CD4-positive, CD25-positive, alpha-beta regulatory T cell (primary cell): ENCODE results near the gene TBC1D22A. TPM values are rescaled to one million over a fixed set of nuclear protein-coding genes. Genes with fewer than 3 reads are reported as not detected.

ENCODE experiments used
- ATAC-seq, 2 donors: fragments of 150-1000 bp; cut with Tn5 transposase; one replicate each; pipeline ENCODE4 v1.10.0; 2021; ENCODE audit warnings: low read depth in 2 of 2, moderate number of reproducible peaks in 2 of 2, moderate library complexity in 1 of 2
- DNase-seq, 3 donors: peaks; one replicate each; pipeline versions ENCODE4 v3.0.0 to v3.0.0-alpha.2; 2012 to 2022; ENCODE audit warnings: mixed read lengths in 1 of 3
- H3K27ac ChIP-seq: one replicate; pipeline ENCODE4 v1.7.0; 2013; ENCODE audit warnings: mild to moderate bottlenecking, low read length; ENCODE audit not compliant: insufficient read depth, poor library complexity, severe bottlenecking
- H3K27me3 ChIP-seq: one replicate; pipeline ENCODE4 v1.7.0; 2013; ENCODE audit warnings: low read length; ENCODE audit not compliant: control insufficient read depth, insufficient read depth
- H3K36me3 ChIP-seq: one replicate; pipeline ENCODE4 v1.7.0; 2013; ENCODE audit warnings: mild to moderate bottlenecking, low read length, moderate library complexity; ENCODE audit not compliant: control insufficient read depth, insufficient read depth
- H3K4me1 ChIP-seq: 2 replicates; pipeline ENCODE4 v1.7.0; 2013; ENCODE audit warnings: mild to moderate bottlenecking, low read length; ENCODE audit not compliant: insufficient read depth, control insufficient read depth, poor library complexity, severe bottlenecking
- H3K4me3 ChIP-seq: one replicate; pipeline ENCODE4 v1.7.0; 2013; ENCODE audit warnings: low read depth, mild to moderate bottlenecking, low read length, moderate library complexity
- H3K9me3 ChIP-seq, 2 experiments: 1 replicate in 1 of 2; 2 replicates in 1 of 2; pipeline ENCODE4 v1.7.0; 2013; ENCODE audit warnings: low read length in 2 of 2, mild to moderate bottlenecking in 1 of 2, moderate library complexity in 1 of 2; ENCODE audit not compliant: control insufficient read depth in 2 of 2
- H3K27ac Mint-ChIP-seq, 3 donors: one replicate each; pipeline ENCODE4 v1.8.0; 2020 to 2022; ENCODE audit warnings: mild to moderate bottlenecking in 3 of 3, mixed read lengths in 3 of 3, moderate library complexity in 2 of 3
- H3K27me3 Mint-ChIP-seq: one replicate; pipeline ENCODE4 v1.8.0; 2022; ENCODE audit warnings: mild to moderate bottlenecking, mixed read lengths
- H3K36me3 Mint-ChIP-seq: one replicate; pipeline ENCODE4 v1.8.0; 2020; ENCODE audit warnings: mixed read lengths
- H3K4me1 Mint-ChIP-seq, 4 donors: one replicate each; pipeline ENCODE4 v1.8.0; 2020 to 2022; ENCODE audit warnings: mixed read lengths in 4 of 4, mild to moderate bottlenecking in 1 of 4
- H3K4me3 Mint-ChIP-seq, 4 donors: one replicate each; pipeline ENCODE4 v1.8.0; 2020 to 2022; ENCODE audit warnings: mild to moderate bottlenecking in 4 of 4, mixed read lengths in 4 of 4, moderate library complexity in 3 of 4
- H3K9me3 Mint-ChIP-seq, 7 donors: one replicate each; pipeline ENCODE4 v1.8.0; 2020 to 2022; ENCODE audit warnings: mixed read lengths in 7 of 7, mild to moderate bottlenecking in 3 of 7, moderate library complexity in 2 of 7
- polyA plus RNA-seq, 4 donors: library from polyadenylated mRNA; unstranded; fragments of 300-500 nt; fragmentation: Illumina TruSeq; gene quantifications; one replicate each; pipeline ENCODE4 v1.2.3, GENCODE V29; 2021
- total RNA-seq: library from RNA; stranded (reverse); gene quantifications from one replicate; pipeline ENCODE4 v1.2.3, GENCODE V29; 2022

TBC1D22A gene
- total and polyA plus RNA-seq, 5 donors from 2014 or later: 19.8 to 42.5 (median 24.3) TPM

DNA sequence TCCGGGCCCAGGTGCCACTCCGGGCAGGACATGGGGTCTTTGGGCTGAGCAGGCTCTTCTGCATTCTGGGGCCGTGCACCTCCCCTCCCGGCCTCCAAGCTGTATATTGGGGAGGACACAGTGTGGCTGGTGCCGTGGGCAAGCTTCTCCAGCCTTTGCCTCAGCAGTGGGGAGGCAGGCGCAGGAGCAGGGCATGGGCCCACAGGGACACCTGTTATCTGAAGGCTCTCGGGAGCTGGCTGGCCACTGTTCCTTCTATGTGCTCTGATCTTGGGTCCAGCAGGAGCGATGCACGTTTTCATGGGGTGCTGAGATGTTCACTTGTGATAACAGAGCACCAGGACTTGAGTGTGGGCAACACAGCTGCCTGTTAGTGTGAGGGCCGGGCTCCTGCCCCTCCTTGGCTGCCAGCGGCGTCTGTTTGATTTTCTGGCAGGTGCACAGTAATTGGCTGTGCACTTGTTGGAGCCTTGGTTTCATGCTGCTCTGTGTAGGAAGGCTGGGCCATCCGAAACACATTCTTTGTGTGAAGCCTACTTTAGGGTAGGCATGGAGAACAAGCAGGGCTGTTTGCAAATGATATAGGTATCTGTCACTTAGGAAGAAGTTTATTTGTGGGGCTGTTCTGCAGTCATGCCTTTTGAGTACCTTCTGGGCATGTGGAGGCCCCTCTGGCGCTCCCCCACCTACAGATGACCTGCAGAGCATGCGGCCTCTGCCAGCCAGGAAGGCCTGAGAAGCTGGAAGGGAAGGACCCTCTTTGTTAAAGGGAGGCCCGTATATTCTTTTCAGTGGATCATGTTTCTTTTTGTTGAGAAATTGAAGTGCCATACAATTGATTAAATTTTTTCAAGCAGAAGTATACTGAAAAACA, 201.5 kb downstream of the TBC1D22A start:
- Mint-ChIP-seq H3K4me1 (peaks cover 10 to 39% (median 19%) of the 10 kb centered on the region in 4 donors), H3K36me3 (peaks cover 11% of the 10 kb centered on the region), H3K4me3 (no peak overlapping the region), H3K27me3 (no peaks in the 10 kb centered on the region), H3K27ac (no peak overlapping the region), H3K9me3 (peaks cover 0 to 1% (median 0%) of the 10 kb centered on the region in 7 donors)
- Histone ChIP-seq H3K4me1 (peaks cover 2% of the 10 kb centered on the region), H3K9me3 (no peaks in the 10 kb centered on the region), H3K27ac (no peak overlapping the region), H3K4me3 (no peak overlapping the region), H3K36me3 (no peaks in the 10 kb centered on the region), H3K27me3 (no peaks in the 10 kb centered on the region)
- ATAC-seq (no peak), DNase-seq (no peak)

DNA sequence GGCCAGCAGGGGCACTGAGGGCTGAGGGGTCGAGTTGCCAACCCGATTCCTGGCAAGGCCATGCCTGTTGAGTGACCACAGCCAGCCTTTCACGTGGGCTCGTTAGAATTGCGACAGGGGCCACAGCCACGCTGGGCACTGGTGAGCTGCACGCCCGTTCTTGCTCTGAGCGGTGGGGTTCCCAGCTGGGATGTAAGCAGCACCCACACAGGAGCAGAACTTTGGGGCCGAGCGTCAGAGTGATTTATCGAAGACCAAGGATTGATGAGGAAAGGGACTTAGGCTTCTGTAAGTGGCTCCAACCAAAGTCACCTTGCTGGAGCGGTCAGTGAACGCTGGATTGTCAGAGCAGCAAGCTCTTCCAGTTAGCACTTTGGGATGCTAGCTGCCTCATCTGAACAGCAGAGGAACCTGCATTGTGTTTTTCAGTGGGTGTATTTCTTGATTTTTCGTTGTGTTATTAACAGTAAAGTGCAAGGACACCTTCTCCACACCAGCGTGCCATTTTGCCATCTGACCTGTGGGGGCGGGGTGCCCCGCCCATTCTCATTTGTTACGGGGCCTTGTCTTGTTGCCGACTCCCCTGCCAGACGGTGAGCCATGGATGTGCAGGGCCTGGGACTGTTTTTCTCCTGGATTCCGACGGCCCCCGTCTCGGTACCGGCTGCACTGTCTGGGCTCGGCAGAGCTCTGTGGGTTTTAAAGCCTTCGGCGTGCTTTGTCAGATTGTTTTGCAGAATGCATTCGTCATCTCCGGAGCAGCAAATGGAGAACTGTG, 202.5 kb downstream of the TBC1D22A start:
- Mint-ChIP-seq H3K9me3 (peaks cover 0 to 1% (median 0%) of the 10 kb centered on the region in 7 donors), H3K27me3 (no peaks in the 10 kb centered on the region), H3K4me3 (no peak overlapping the region), H3K36me3 (peaks cover 11% of the 10 kb centered on the region), H3K4me1 (peaks cover 18 to 49% (median 28%) of the 10 kb centered on the region in 4 donors), H3K27ac (no peak overlapping the region)
- ATAC-seq (no peak), DNase-seq (no peak)
- Histone ChIP-seq H3K36me3 (no peaks in the 10 kb centered on the region), H3K27me3 (no peaks in the 10 kb centered on the region), H3K27ac (no peak overlapping the region), H3K4me3 (no peak overlapping the region), H3K4me1 (peaks cover 12% of the 10 kb centered on the region), H3K9me3 (no peaks in the 10 kb centered on the region)

DNA sequence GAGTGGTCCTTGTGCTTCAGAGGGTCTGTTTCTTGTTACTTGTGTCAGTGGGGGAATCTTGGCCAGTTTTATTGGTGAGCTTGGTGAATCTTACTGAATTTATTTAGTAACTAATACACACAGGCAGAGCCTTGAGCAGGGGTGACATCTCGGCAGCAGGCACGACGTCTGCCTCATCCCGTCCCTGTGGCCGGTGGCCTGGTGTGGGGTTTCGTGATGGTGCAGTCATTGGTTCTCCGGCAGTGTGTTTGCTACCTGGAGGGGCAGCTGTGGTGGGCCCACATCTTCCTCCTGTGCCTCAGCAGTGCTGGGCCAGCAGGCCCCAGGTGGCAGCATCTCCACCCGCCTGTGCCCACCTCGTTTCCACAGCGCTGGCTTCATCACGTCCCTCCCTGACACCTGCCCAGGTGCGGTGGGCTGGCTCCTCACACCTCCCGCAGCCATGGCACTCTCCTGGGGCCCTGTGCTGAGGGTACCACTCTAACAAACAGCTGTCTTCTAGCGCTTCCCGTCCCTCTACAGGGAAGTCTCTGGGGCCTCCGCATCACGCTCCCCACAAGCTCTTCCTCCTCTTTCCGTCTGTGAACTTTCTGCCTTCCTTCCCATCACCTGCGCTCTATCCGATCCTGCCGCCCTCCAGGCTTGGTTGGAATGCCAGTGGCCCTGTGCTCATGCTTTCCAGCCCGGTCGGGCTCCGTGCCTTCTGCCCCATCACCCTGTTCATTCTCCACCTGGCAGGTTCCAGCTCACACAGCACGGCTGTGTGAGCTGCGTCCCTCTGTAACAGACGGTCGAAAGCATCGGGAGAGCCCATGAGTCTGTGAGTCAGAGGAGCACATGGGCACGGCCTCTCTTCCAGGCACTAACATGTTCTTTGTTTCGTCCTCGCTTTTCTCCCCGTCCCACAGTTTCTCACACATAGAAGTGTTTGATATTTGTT, 203.4 kb downstream of the TBC1D22A start:
- no peaks in the 10 kb centered on the region for H3K27me3 Mint-ChIP-seq
- peaks cover 18 to 56% (median 33%) of the 10 kb centered on the region in 4 donors for H3K4me1 Mint-ChIP-seq

DNA sequence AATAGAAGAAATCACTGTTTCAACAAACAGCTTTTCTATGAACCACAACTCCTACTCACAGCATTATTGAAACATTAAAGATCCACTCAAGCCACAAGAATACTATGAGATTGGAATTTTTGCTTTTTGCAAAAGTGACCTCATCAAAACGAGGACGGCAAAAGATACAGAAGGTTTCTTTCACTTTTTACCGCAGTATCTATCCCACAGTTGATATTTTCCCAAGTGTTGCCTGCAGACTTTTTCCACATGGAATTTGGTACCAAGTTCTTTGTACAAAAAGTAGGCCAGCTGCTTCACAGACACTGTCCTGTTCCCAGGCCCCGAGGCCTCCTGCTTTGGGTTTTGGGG, 204.0 kb downstream of the TBC1D22A start:
- Mint-ChIP-seq H3K4me1 (peaks cover 18 to 52% (median 33%) of the 10 kb centered on the region in 4 donors), H3K27ac (peak overlapping the region in 1 of 3 donors; percentile 43), H3K4me3 (no peak overlapping the region), H3K27me3 (no peaks in the 10 kb centered on the region), H3K9me3 (peaks cover 0 to 1% (median 0%) of the 10 kb centered on the region in 7 donors), H3K36me3 (peaks cover 11% of the 10 kb centered on the region)
- DNase-seq (no peak), ATAC-seq (no peak)
- Histone ChIP-seq H3K27ac (no peak overlapping the region), H3K27me3 (no peaks in the 10 kb centered on the region), H3K4me1 (peaks cover 13% of the 10 kb centered on the region), H3K9me3 (no peaks in the 10 kb centered on the region), H3K36me3 (no peaks in the 10 kb centered on the region), H3K4me3 (no peak overlapping the region)

More for the DNA sequence above, 203.4 kb downstream of the TBC1D22A start:
- Mint-ChIP-seq H3K4me3 (no peak overlapping the region), H3K36me3 (peaks cover 11% of the 10 kb centered on the region), H3K27ac (peak overlapping the region in 1 of 3 donors; percentile 43), H3K9me3 (peaks cover 0 to 1% (median 0%) of the 10 kb centered on the region in 7 donors)
- Histone ChIP-seq H3K4me3 (no peak overlapping the region), H3K36me3 (no peaks in the 10 kb centered on the region), H3K9me3 (no peaks in the 10 kb centered on the region), H3K27me3 (no peaks in the 10 kb centered on the region), H3K4me1 (peaks cover 13% of the 10 kb centered on the region), H3K27ac (no peak overlapping the region)
- DNase-seq (no peak), ATAC-seq (no peak)

DNA sequence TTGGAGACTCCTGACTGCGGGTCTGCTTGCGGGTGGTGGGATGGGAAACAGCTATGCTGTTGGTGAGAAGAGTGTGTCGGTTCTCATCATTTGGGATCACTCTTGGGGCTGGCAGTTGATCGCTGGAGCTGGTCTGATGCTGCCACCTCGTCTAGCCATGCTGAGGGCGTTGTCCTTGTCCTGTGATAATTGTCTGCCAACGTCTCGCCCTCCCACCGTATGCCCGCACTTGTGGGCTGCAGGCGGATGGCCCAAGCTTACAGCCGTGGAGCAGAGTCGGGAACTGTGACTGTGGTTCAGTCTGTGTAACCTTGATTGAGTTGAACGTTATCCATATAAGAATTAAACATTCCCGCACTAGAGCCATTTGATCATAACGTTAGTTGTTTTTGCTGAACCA, 204.4 kb downstream of the TBC1D22A start:
- Histone ChIP-seq H3K36me3 (no peaks in the 10 kb centered on the region), H3K9me3 (no peaks in the 10 kb centered on the region), H3K27me3 (no peaks in the 10 kb centered on the region), H3K4me1 (peaks cover 13% of the 10 kb centered on the region), H3K4me3 (no peak overlapping the region), H3K27ac (no peak overlapping the region)
- ATAC-seq (no peak), DNase-seq (no peak)
- H3K27me3 Mint-ChIP-seq: no peaks in the 10 kb centered on the region
- H3K9me3 Mint-ChIP-seq: peaks cover 0 to 1% (median 0%) of the 10 kb centered on the region in 7 donors
- peaks cover 11% of the 10 kb centered on the region for H3K36me3 Mint-ChIP-seq
- peak overlapping the region in 1 of 4 donors; percentile 24 for H3K4me3 Mint-ChIP-seq
- H3K27ac Mint-ChIP-seq: peak overlapping the region in 1 of 3 donors; percentile 62
- H3K4me1 Mint-ChIP-seq: peaks cover 18 to 51% (median 31%) of the 10 kb centered on the region in 4 donors

DNA sequence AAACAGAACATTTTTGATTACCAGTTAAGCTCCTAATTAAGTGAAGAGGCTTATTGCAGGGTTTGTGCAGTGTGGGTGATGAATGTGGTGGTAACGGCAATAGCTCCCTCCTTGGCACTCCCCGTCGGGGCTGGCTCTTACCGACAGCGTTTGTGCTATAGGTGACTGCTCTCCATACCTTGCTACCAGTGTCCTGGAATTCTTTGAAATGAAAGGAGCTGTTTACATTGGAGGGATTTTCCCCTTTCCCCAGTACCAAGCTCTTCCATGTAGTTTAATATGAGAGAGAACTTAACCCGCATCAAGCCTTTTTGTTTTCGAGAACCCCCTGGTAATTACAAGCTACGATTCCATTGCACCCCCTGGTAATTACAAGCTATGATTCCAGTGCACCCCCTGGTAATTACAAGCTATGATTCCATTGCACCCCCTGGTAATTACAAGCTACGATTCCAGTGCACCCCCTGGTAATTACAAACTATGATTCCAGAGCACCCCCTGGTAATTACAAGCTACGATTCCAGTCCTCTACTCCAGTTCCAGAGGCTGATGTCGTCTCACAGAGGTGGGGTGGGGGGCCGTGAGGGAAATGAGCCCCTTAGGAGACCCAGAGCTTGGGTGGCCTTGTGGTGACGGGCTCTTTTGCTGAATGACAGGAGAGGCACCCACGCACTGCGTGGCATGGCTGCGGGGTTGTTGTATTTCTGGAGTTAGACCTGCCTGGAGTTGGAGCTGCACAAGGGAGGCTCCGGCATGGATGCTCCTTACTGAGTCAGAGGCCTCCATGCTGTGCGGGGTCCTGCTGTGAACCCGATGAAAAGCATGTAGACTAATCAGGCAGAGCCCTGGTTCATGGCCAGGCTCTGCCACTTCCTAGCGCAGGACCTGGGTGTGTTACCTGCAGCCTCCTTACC, 205.3 kb downstream of the TBC1D22A start:
- DNase-seq: no peak
- no peaks in the 10 kb centered on the region for H3K9me3 ChIP-seq
- H3K27ac ChIP-seq: no peak overlapping the region
- ATAC-seq: no peak
- peak overlapping the region in 1 of 3 donors; percentile 62 for H3K27ac Mint-ChIP-seq
- peaks cover 13% of the 10 kb centered on the region for H3K4me1 ChIP-seq
- H3K9me3 Mint-ChIP-seq: peaks cover 0 to 1% (median 0%) of the 10 kb centered on the region in 7 donors
- peaks cover 14 to 48% (median 30%) of the 10 kb centered on the region in 4 donors for H3K4me1 Mint-ChIP-seq
- H3K36me3 Mint-ChIP-seq: peaks cover 6% of the 10 kb centered on the region
- H3K27me3 ChIP-seq: no peaks in the 10 kb centered on the region
- no peaks in the 10 kb centered on the region for H3K36me3 ChIP-seq
- no peak overlapping the region for H3K4me3 ChIP-seq
- no peaks in the 10 kb centered on the region for H3K27me3 Mint-ChIP-seq
- H3K4me3 Mint-ChIP-seq: no peak overlapping the region
